Measurements from ENCODE around the gene DDX24.

DNA sequence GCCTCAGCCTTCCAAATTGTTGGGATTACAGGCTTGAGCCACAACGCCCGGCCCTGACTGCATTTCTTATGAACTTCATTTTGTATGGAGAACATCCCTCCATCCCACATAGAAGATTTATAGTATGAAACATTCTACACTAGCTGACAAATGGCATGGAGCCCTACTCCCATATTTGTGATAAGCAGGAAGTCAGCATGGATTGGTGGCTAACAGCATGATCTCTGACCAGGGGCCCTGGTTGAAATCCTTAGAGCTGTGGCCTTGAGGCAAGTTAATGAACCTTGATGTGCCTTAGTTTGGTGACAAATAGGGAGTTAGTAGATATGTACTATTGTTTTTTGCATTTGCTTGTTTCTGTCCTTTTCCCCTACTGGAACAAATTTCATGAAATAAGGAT, 12.4 kb upstream of the DDX24 start:
- TF ChIP-seq HDAC6 (IDR thresholded peaks at IDR 0.05; ENCODE audit: low read depth, low read length), result no peak
- TF ChIP-seq, protein P1, sequence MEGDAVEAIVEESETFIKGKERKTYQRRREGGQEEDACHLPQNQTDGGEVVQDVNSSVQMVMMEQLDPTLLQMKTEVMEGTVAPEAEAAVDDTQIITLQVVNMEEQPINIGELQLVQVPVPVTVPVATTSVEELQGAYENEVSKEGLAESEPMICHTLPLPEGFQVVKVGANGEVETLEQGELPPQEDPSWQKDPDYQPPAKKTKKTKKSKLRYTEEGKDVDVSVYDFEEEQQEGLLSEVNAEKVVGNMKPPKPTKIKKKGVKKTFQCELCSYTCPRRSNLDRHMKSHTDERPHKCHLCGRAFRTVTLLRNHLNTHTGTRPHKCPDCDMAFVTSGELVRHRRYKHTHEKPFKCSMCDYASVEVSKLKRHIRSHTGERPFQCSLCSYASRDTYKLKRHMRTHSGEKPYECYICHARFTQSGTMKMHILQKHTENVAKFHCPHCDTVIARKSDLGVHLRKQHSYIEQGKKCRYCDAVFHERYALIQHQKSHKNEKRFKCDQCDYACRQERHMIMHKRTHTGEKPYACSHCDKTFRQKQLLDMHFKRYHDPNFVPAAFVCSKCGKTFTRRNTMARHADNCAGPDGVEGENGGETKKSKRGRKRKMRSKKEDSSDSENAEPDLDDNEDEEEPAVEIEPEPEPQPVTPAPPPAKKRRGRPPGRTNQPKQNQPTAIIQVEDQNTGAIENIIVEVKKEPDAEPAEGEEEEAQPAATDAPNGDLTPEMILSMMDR (IDR thresholded peaks at IDR 0.05; ENCODE audit: control extremely low read depth in 1 of 3, insufficient read depth in 1 of 3, low read depth in 1 of 3, low read length in 3 of 3), result no peak
- no peak for TF ChIP-seq BCL11A (IDR thresholded peaks at IDR 0.05; ENCODE audit: low read depth in 2 of 2, low read length in 2 of 2)
- TF ChIP-seq RAD21 (IDR thresholded peaks at IDR 0.05 in 1 of 2, conservative IDR thresholded peaks at IDR 0.05 in 1 of 2; ENCODE audit: low read depth in 2 of 2, low read length in 2 of 2), result no peak
- no peak for TF ChIP-seq KDM5A (IDR thresholded peaks at IDR 0.05; ENCODE audit: low read length)
- TF ChIP-seq RFX5 (IDR thresholded peaks at IDR 0.05; ENCODE audit: borderline replicate concordance, low read depth, low read length), result no peak
- no peak for TF ChIP-seq RNF2 (IDR thresholded peaks at IDR 0.05; ENCODE audit: borderline replicate concordance, low read depth, low read length, missing control alignments, poor library complexity, severe bottlenecking)
- TF ChIP-seq JUND (IDR thresholded peaks at IDR 0.05; ENCODE audit: low read length), result no peak
- no peak for TF ChIP-seq CHD1 (IDR thresholded peaks at IDR 0.05; ENCODE audit: low read depth, low read length)
- TF ChIP-seq FOSL1 (IDR thresholded peaks at IDR 0.05; ENCODE audit: insufficient read depth, low read depth, low read length), result no peak
- no peak for TF ChIP-seq TEAD4 (IDR thresholded peaks at IDR 0.05; ENCODE audit: low read depth, low read length)
- no peak for TF ChIP-seq POLR2AphosphoS5 (IDR thresholded peaks at IDR 0.05; ENCODE audit: low read depth, low read length)
- TF ChIP-seq ZNF274 (IDR thresholded peaks at IDR 0.05; ENCODE audit: borderline replicate concordance, extremely low read depth, low read length), result no peak
- no peak for TF ChIP-seq CREB1 (IDR thresholded peaks at IDR 0.05)
